SK-N-SH (cell line): Measurements from ENCODE around the gene ZC3H12A. TPM values are rescaled to one million over a fixed set of nuclear protein-coding genes. Genes with fewer than 3 reads are reported as not detected.

Source experiments
- CTCF ChIA-PET: fragments of 300-600, 350-600 bp; formaldehyde crosslinking; extraction: SDS; loops from one replicate; lab custom pipeline; 2021; lab: Yijun Ruan, JAX
- POLR2A ChIA-PET: fragments of 350-600 bp; sonication (Branson Sonifier 250); formaldehyde crosslinking; extraction: SDS; loops from one replicate; lab custom pipeline; 2020; ENCODE audit warnings: antibody characterized with exemption, inconsistent platforms; lab: Yijun Ruan, JAX
- DNase-seq: peaks from one replicate; pipeline ENCODE4 v3.0.0; 2012
- H2AFZ ChIP-seq: fragments of 200-600 bp; sonication (generic); 2 replicates; pipeline ENCODE4 v1.8.1; 2016; ENCODE audit warnings: antibody characterized with exemption, mild to moderate bottlenecking, low read depth
- H3F3A ChIP-seq: fragments of 200-600 bp; sonication (generic); replicated peaks from 2 replicates; pipeline ENCODE3; 2016; ENCODE audit warnings: antibody characterized with exemption, mild to moderate bottlenecking; ENCODE audit not compliant: insufficient read depth
- H3K27ac ChIP-seq, 2 experiments: fragments of 200-500 bp in 1 of 2; fragments of 200-600 bp in 1 of 2; sonication (Bioruptor generic) in 1 of 2; sonication (generic), shearing (Covaris generic) in 1 of 2; 2 replicates each; pipeline versions ENCODE4 v1.5.1 to v1.6.1; 2014 to 2016; ENCODE audit warnings: low read depth in 2 of 2, inconsistent platforms in 1 of 2, low read length in 1 of 2, mild to moderate bottlenecking in 1 of 2, mixed read lengths in 1 of 2
- H3K27me3 ChIP-seq: fragments of 200-600 bp; sonication (generic), shearing (Covaris generic); 2 replicates; pipeline ENCODE4 v1.6.1; 2016; ENCODE audit warnings: mixed run types; ENCODE audit not compliant: insufficient read depth
- H3K36me3 ChIP-seq, 2 experiments: fragments of 200-500 bp in 1 of 2; fragments of 200-600 bp in 1 of 2; sonication (Bioruptor generic) in 1 of 2; sonication (generic) in 1 of 2; replicated peaks in 1 of 2; 2 replicates each; pipeline versions ENCODE3 to v1.5.1; 2014 to 2016; ENCODE audit warnings: low read length in 1 of 2, mild to moderate bottlenecking in 1 of 2; ENCODE audit not compliant: insufficient read depth in 2 of 2, control insufficient read depth in 1 of 2
- H3K4me1 ChIP-seq, 2 experiments: fragments of 200-500 bp in 1 of 2; fragments of 200-600 bp in 1 of 2; sonication (Bioruptor generic) in 1 of 2; sonication (generic), shearing (Covaris generic) in 1 of 2; 2 replicates each; pipeline versions ENCODE4 v1.5.1 to v1.6.1; 2014 to 2016; ENCODE audit warnings: low read depth in 1 of 2, low read length in 1 of 2, mixed run types in 1 of 2; ENCODE audit not compliant: insufficient read depth in 2 of 2, control insufficient read depth in 1 of 2
- H3K4me2 ChIP-seq: fragments of 200-600 bp; sonication (generic), shearing (Covaris generic); 2 replicates; pipeline ENCODE4 v1.6.1; 2017; ENCODE audit warnings: mixed run types
- H3K4me3 ChIP-seq, 2 experiments: fragments of 200-500 bp in 1 of 2; fragments of 200-600 bp in 1 of 2; sonication (Bioruptor generic) in 1 of 2; sonication (generic), shearing (Covaris generic) in 1 of 2; 2 replicates each; pipeline versions ENCODE4 v1.5.1 to v1.8.1; 2014 to 2016; ENCODE audit warnings: low read depth in 2 of 2, inconsistent platforms in 1 of 2, low read length in 1 of 2, mild to moderate bottlenecking in 1 of 2, mixed read lengths in 1 of 2, moderate library complexity in 1 of 2
- H3K79me2 ChIP-seq: fragments of 200-600 bp; sonication (generic); 2 replicates; pipeline ENCODE4 v1.8.1; 2017; ENCODE audit warnings: mild to moderate bottlenecking; ENCODE audit not compliant: insufficient read depth
- H3K9ac ChIP-seq: fragments of 200-600 bp; sonication (generic); 2 replicates; pipeline ENCODE4 v1.6.1; 2017; ENCODE audit warnings: mixed run types
- H3K9me2 ChIP-seq: fragments of 200-600 bp; sonication (generic); 2 replicates; pipeline ENCODE4 v1.6.1; 2017; ENCODE audit warnings: mixed run types
- H3K9me3 ChIP-seq: fragments of 200-600 bp; sonication (generic); 2 replicates; pipeline ENCODE4 v1.6.1; 2017; ENCODE audit warnings: mixed run types, mild to moderate bottlenecking, moderate library complexity
- H4K20me1 ChIP-seq: fragments of 200-600 bp; sonication (generic); 2 replicates; pipeline ENCODE4 v1.6.1; 2017; ENCODE audit warnings: mild to moderate bottlenecking, mixed run types; ENCODE audit not compliant: insufficient read depth
- CHD2 ChIP-seq: fragments of 150-350 bp; IDR thresholded peaks from 2 replicates; pipeline ENCODE4 v1.6.1; 2018; ENCODE audit warnings: low read length; ENCODE audit not compliant: partially characterized antibody
- EZH2phosphoT487 ChIP-seq: fragments of 200-600 bp; sonication (generic); IDR thresholded peaks from 2 replicates; pipeline ENCODE4 v1.6.1; 2017; ENCODE audit warnings: low read depth, mixed run types, mild to moderate bottlenecking, antibody characterized with exemption, moderate library complexity, borderline replicate concordance
- GABPA ChIP-seq: IDR thresholded peaks from 2 replicates; pipeline ENCODE4 v1.4.0; 2012; ENCODE audit warnings: low read depth, mild to moderate bottlenecking
- GATA2 ChIP-seq: sonication (generic); formaldehyde crosslinking; IDR thresholded peaks from 2 replicates; pipeline ENCODE4 v1.5.0; 2020; ENCODE audit warnings: mild to moderate bottlenecking, missing genetic modification reagents
- JUND ChIP-seq: IDR thresholded peaks from 2 replicates; pipeline ENCODE4 v1.4.0; 2012
- MXI1 ChIP-seq: IDR thresholded peaks from 2 replicates; pipeline ENCODE4 v1.6.1; 2012; ENCODE audit warnings: mild to moderate bottlenecking, low read depth, low read length, improper control_type of control experiment
- NFIC ChIP-seq: IDR thresholded peaks from 2 replicates; pipeline ENCODE4 v1.4.0; 2012; ENCODE audit warnings: borderline replicate concordance
- NRF1 ChIP-seq: IDR thresholded peaks from 2 replicates; pipeline ENCODE4 v1.6.1; 2012; ENCODE audit warnings: low read depth, mild to moderate bottlenecking, low read length
- POLR2AphosphoS5 ChIP-seq: IDR thresholded peaks from 2 replicates; pipeline ENCODE4 v1.6.1; 2012; ENCODE audit warnings: low read depth, low read length
- RAD21 ChIP-seq: IDR thresholded peaks from 2 replicates; pipeline ENCODE4 v1.6.1; 2012; ENCODE audit warnings: mild to moderate bottlenecking, low read length
- RFX5 ChIP-seq: IDR thresholded peaks from 2 replicates; pipeline ENCODE4 v1.6.1; 2012; ENCODE audit warnings: mild to moderate bottlenecking, improper control_type of control experiment, low read length
- RXRA ChIP-seq: IDR thresholded peaks from 2 replicates; pipeline ENCODE4 v1.4.0; 2012; ENCODE audit warnings: low read depth, mild to moderate bottlenecking, borderline replicate concordance
- SMC3 ChIP-seq: IDR thresholded peaks from 2 replicates; pipeline ENCODE4 v1.6.1; 2012; ENCODE audit warnings: low read depth, low read length, improper control_type of control experiment
- TCF12 ChIP-seq: IDR thresholded peaks from 2 replicates; pipeline ENCODE4 v1.4.0; 2012
- WGBS: methylation state at CpG from one replicate; pipeline ENCODE4 v1.1.6; 2017; ENCODE audit warnings: low lambda C conversion rate; 5-methylcytosine and 5-hydroxymethylcytosine counted together
- polyA plus RNA-seq, 3 experiments: library from polyadenylated mRNA; depleted of rRNA; stranded (reverse); fragments of >200 nt; gene quantifications; 2 replicates each; pipeline ENCODE4 v1.2.3, GENCODE V29; 2012
- TF ChIP-seq, protein P1 (sequence below): IDR thresholded peaks from 2 replicates; pipeline ENCODE4 v1.4.0; 2012; ENCODE audit warnings: low read depth, borderline replicate concordance
- TF ChIP-seq, protein P2 (sequence below): fragments of 150-350 bp; IDR thresholded peaks from 2 replicates; pipeline ENCODE4 v1.6.1; 2017; ENCODE audit warnings: antibody characterized with exemption, low read length, low read depth, borderline replicate concordance
- TF ChIP-seq, protein P3 (sequence below): fragments of 200-600 bp; sonication (generic); IDR thresholded peaks from 2 replicates; pipeline ENCODE4 v1.6.1; 2017; ENCODE audit warnings: antibody characterized with exemption, mild to moderate bottlenecking, moderate library complexity
- TF ChIP-seq, protein P4 (sequence below): IDR thresholded peaks from 2 replicates; pipeline ENCODE4 v1.4.0; 2012; ENCODE audit warnings: low read depth, borderline replicate concordance
- TF ChIP-seq, protein P5 (sequence below): IDR thresholded peaks from 2 replicates; pipeline ENCODE4 v1.6.1; 2012; ENCODE audit warnings: mild to moderate bottlenecking, low read depth, low read length, moderate library complexity
- TF ChIP-seq, protein P6 (sequence below): IDR thresholded peaks from 2 replicates; pipeline ENCODE4; 2012

ZC3H12A gene
- polyA plus RNA-seq, 1 of the 3 experiments (the other 2 are of a cell fraction), result 8.9 TPM

DNA sequence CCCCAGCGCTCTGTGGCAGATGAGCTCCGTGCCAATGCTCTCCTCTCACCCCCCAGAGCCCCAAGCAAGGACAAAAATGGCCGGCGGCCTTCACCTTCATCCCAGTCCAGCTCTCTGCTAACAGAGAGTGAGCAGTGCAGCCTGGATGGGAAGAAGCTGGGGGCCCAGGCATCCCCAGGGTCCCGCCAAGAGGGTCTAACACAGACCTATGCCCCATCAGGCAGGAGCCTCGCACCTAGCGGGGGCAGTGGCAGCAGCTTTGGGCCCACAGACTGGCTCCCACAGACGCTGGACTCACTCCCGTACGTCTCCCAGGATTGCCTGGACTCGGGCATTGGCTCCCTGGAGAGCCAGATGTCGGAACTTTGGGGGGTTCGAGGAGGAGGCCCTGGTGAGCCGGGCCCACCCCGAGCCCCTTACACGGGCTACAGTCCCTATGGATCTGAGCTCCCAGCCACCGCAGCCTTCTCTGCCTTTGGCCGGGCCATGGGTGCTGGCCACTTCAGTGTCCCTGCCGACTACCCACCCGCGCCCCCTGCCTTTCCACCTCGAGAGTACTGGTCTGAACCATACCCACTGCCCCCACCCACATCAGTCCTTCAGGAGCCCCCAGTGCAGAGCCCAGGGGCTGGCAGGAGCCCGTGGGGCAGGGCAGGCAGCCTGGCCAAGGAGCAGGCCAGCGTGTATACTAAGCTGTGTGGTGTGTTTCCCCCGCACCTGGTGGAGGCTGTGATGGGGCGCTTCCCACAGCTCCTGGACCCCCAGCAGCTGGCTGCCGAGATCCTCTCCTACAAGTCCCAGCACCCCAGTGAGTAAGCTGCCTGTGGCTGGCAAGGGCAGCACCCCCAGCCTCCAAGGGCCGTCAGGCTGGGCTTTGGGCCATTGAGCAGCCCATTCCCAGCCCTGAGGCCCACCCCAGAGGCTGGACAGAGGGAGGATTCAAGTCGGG is 8.7 kb downstream of the ZC3H12A start:
- H3K4me2 ChIP-seq, result no peak overlapping the region
- no peak overlapping the region for H3K27ac ChIP-seq
- POLR2A ChIA-PET, result no interaction called here
- DNase-seq, result no peak
- no peak overlapping the region for H3K9ac ChIP-seq
- no peak for TF ChIP-seq TCF12
- TF ChIP-seq, protein P1, sequence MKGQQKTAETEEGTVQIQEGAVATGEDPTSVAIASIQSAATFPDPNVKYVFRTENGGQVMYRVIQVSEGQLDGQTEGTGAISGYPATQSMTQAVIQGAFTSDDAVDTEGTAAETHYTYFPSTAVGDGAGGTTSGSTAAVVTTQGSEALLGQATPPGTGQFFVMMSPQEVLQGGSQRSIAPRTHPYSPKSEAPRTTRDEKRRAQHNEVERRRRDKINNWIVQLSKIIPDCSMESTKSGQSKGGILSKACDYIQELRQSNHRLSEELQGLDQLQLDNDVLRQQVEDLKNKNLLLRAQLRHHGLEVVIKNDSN, result no peak
- no peak for TF ChIP-seq GATA2 (CRISPR knock-in tag)
- TF ChIP-seq, protein P2, sequence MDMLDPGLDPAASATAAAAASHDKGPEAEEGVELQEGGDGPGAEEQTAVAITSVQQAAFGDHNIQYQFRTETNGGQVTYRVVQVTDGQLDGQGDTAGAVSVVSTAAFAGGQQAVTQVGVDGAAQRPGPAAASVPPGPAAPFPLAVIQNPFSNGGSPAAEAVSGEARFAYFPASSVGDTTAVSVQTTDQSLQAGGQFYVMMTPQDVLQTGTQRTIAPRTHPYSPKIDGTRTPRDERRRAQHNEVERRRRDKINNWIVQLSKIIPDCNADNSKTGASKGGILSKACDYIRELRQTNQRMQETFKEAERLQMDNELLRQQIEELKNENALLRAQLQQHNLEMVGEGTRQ, result no peak
- no peak for TF ChIP-seq NRF1
- TF ChIP-seq RAD21, result no peak
- TF ChIP-seq CHD2, result no peak
- no peak for TF ChIP-seq RXRA
- TF ChIP-seq RFX5, result no peak
- no peak for TF ChIP-seq EZH2phosphoT487
- no peak for TF ChIP-seq SMC3
- TF ChIP-seq JUND, result no peak
- TF ChIP-seq, protein P3, sequence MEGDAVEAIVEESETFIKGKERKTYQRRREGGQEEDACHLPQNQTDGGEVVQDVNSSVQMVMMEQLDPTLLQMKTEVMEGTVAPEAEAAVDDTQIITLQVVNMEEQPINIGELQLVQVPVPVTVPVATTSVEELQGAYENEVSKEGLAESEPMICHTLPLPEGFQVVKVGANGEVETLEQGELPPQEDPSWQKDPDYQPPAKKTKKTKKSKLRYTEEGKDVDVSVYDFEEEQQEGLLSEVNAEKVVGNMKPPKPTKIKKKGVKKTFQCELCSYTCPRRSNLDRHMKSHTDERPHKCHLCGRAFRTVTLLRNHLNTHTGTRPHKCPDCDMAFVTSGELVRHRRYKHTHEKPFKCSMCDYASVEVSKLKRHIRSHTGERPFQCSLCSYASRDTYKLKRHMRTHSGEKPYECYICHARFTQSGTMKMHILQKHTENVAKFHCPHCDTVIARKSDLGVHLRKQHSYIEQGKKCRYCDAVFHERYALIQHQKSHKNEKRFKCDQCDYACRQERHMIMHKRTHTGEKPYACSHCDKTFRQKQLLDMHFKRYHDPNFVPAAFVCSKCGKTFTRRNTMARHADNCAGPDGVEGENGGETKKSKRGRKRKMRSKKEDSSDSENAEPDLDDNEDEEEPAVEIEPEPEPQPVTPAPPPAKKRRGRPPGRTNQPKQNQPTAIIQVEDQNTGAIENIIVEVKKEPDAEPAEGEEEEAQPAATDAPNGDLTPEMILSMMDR, result no peak
- TF ChIP-seq, protein P4, sequence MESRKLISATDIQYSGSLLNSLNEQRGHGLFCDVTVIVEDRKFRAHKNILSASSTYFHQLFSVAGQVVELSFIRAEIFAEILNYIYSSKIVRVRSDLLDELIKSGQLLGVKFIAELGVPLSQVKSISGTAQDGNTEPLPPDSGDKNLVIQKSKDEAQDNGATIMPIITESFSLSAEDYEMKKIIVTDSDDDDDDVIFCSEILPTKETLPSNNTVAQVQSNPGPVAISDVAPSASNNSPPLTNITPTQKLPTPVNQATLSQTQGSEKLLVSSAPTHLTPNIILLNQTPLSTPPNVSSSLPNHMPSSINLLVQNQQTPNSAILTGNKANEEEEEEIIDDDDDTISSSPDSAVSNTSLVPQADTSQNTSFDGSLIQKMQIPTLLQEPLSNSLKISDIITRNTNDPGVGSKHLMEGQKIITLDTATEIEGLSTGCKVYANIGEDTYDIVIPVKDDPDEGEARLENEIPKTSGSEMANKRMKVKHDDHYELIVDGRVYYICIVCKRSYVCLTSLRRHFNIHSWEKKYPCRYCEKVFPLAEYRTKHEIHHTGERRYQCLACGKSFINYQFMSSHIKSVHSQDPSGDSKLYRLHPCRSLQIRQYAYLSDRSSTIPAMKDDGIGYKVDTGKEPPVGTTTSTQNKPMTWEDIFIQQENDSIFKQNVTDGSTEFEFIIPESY, result no peak
- TF ChIP-seq, protein P5, sequence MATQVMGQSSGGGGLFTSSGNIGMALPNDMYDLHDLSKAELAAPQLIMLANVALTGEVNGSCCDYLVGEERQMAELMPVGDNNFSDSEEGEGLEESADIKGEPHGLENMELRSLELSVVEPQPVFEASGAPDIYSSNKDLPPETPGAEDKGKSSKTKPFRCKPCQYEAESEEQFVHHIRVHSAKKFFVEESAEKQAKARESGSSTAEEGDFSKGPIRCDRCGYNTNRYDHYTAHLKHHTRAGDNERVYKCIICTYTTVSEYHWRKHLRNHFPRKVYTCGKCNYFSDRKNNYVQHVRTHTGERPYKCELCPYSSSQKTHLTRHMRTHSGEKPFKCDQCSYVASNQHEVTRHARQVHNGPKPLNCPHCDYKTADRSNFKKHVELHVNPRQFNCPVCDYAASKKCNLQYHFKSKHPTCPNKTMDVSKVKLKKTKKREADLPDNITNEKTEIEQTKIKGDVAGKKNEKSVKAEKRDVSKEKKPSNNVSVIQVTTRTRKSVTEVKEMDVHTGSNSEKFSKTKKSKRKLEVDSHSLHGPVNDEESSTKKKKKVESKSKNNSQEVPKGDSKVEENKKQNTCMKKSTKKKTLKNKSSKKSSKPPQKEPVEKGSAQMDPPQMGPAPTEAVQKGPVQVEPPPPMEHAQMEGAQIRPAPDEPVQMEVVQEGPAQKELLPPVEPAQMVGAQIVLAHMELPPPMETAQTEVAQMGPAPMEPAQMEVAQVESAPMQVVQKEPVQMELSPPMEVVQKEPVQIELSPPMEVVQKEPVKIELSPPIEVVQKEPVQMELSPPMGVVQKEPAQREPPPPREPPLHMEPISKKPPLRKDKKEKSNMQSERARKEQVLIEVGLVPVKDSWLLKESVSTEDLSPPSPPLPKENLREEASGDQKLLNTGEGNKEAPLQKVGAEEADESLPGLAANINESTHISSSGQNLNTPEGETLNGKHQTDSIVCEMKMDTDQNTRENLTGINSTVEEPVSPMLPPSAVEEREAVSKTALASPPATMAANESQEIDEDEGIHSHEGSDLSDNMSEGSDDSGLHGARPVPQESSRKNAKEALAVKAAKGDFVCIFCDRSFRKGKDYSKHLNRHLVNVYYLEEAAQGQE, result no peak
- TF ChIP-seq, protein P6, sequence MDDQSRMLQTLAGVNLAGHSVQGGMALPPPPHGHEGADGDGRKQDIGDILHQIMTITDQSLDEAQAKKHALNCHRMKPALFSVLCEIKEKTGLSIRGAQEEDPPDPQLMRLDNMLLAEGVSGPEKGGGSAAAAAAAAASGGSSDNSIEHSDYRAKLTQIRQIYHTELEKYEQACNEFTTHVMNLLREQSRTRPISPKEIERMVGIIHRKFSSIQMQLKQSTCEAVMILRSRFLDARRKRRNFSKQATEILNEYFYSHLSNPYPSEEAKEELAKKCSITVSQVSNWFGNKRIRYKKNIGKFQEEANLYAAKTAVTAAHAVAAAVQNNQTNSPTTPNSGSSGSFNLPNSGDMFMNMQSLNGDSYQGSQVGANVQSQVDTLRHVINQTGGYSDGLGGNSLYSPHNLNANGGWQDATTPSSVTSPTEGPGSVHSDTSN, result no peak
- TF ChIP-seq GABPA, result no peak
- TF ChIP-seq POLR2AphosphoS5, result no peak
- TF ChIP-seq NFIC, result no peak
- no peak for TF ChIP-seq MXI1
- peaks cover 36% of the 10 kb centered on the region for H3K79me2 ChIP-seq
- H4K20me1 ChIP-seq, result no peaks in the 10 kb centered on the region
- H3K27me3 ChIP-seq, result no peaks in the 10 kb centered on the region
- H3K36me3 ChIP-seq, result peaks cover 15 to 49% of the 10 kb centered on the region in 2 experiments
- H3K9me2 ChIP-seq, result no peaks in the 10 kb centered on the region
- H3F3A ChIP-seq, result peaks cover 9% of the 10 kb centered on the region
- no peak overlapping the region for H2AFZ ChIP-seq
- no peak overlapping the region for H3K4me3 ChIP-seq
- peaks cover 21 to 39% of the 10 kb centered on the region in 2 experiments; a peak in 3 of 4 replicates for H3K4me1 ChIP-seq
- CTCF ChIA-PET, result interaction anchor here (6.5 to 21.1 kb wide), 2 partner anchors 9 to 25 kb away, joined by 123 to 481 read pairs; partner anchors contain the start of gene ZC3H12A
- WGBS, result 85% methylated on average over 14 of the region's 29 CpGs
- H3K9me3 ChIP-seq, result no peaks in the 10 kb centered on the region
